Measurements from ENCODE around the gene C6orf15.
A peak's percentile ranks its signal among the peaks of the same experiment; 100 is the strongest.

Gene C6orf15

GRCh38 chr6:31103136-31103535 lies 9.2 kb downstream of the C6orf15 start:
- DNase-seq (ENCODE audit: low read depth): no peak
- no peak for TF ChIP-seq CTCF (conservative IDR thresholded peaks at IDR 0.05; ENCODE audit: low read length)
- no peak overlapping the region for H3K4me3 ChIP-seq (ENCODE audit: low read length)

DNA sequence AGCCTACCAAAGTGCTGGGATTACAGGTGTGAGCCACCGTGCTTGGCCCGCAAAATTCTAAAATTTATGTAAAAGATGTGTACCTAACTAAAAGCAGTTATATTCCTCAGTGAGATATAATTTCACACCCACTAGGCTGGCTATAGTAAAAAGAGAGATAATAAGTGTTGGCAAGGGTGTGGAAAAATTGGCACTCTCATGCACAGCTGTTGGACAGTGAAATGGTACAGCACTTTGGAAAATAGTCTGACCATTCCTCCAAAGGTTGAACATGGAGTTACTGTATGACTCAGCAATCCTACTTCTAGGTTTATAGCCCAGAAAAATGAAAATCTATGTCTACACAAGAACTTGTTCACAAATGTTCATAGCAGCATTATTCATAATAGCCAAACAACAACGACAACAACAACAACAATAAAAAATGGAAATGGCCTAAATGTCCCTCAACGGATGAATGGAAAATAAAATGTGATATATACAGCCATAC lies 13.9 kb downstream of the C6orf15 start:
- no peak for TF ChIP-seq CTCF (conservative IDR thresholded peaks at IDR 0.05; ENCODE audit: low read length)
- no peak for DNase-seq (ENCODE audit: low read depth)
- H3K4me3 ChIP-seq (ENCODE audit: low read length): no peak overlapping the region

DNA sequence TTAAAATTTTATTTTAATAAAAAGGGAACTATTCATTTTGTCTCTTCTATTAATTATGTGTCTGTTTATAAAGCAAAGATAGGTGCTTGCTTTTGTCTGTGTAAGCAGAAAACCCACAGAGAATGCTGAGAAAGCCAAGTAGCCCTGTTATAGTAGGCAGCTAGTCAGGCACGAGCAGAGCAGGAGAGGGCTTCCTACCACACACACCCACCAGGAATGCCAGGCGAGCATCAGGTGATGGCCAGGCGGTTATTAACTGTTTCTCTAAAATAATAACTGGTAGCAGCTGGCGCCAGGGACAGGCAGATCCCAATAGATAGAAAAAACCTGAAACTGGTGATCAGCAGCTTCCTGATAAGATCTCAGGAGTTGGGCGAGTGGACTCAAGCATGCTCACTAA lies 15.7 kb downstream of the C6orf15 start:
- no peak for TF ChIP-seq CTCF (conservative IDR thresholded peaks at IDR 0.05; ENCODE audit: low read length)
- H3K4me3 ChIP-seq (ENCODE audit: low read length): no peak overlapping the region
- DNase-seq (ENCODE audit: low read depth): no peak

- TF ChIP-seq CTCF (conservative IDR thresholded peaks at IDR 0.05; ENCODE audit: low read length): no peak
- DNase-seq (ENCODE audit: low read depth): no peak
- no peak overlapping the region for H3K4me3 ChIP-seq (ENCODE audit: low read length)
Observed at GRCh38 chr6:31096215-31096614, 16.2 kb downstream of the C6orf15 start.

DNA sequence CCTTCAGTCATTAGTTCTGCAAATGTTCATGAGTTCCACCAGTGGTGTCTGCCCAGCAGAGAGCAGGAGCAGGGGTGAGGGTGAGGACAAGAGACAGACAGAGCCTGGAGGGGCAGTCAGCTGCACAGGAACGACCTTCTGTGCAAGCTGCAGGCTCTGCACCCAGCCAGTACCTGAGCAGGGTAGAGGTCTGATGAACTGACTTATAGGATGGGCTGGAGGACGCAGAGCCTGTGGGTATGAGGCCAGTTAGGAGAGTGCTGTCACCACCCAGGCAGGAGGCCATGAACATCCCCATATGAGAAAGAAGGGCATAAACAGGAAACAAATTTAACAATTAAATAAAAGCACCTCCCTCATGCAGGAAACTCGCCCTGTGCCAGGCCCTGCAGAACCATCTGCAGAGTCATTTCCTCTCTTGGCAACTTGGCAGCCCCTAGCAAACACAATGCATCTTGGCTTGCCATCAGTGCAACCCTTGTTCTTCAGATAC lies 17.9 kb downstream of the C6orf15 start:
- peak; percentile 17 for DNase-seq (ENCODE audit: low read depth)
- TF ChIP-seq CTCF (conservative IDR thresholded peaks at IDR 0.05; ENCODE audit: low read length): no peak
- no peak overlapping the region for H3K4me3 ChIP-seq (ENCODE audit: low read length)

- no peak for TF ChIP-seq CTCF (conservative IDR thresholded peaks at IDR 0.05; ENCODE audit: low read length)
- no peak for DNase-seq (ENCODE audit: low read depth)
- no peak overlapping the region for H3K4me3 ChIP-seq (ENCODE audit: low read length)
Observed at GRCh38 chr6:31092769-31093505, 19.4 kb downstream of the C6orf15 start.

- no peak overlapping the region for H3K4me3 ChIP-seq (ENCODE audit: low read length)
- no peak for TF ChIP-seq CTCF (conservative IDR thresholded peaks at IDR 0.05; ENCODE audit: low read length)
- no peak for DNase-seq (ENCODE audit: low read depth)
Observed at GRCh38 chr6:31092238-31092637, 20.1 kb downstream of the C6orf15 start.
